ENCODE results near the gene MMP14. TPM values are rescaled to one million over a fixed set of nuclear protein-coding genes. Genes with fewer than 3 reads are reported as not detected.

MMP14 gene
- total RNA-seq, 3 donors from 2014 or later (not counting 1 experiment from before 2014, with no cell fraction given): 1.2 to 1.7 (median 1.4) TPM

DNA sequence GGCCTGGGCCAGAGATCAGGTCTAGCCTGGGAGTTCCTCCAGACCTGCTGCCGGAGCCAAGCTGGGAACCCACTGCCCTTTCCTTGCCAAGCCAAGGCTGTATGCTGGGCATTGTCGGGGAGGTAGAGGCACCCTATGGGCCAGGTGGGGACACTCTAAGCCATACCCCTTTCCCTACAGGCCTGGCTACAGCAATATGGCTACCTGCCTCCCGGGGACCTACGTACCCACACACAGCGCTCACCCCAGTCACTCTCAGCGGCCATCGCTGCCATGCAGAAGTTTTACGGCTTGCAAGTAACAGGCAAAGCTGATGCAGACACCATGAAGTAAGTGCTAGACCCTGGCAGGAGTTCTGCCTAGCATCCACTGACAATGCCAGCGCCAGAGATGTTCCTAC, 4.9 kb downstream of the MMP14 start:
- peaks cover 7 to 15% of the 10 kb centered on the region in 2 donors for H3K4me1 Mint-ChIP-seq
- H3K27ac ChIP-seq (ENCODE audit: low read length): no peak overlapping the region
- H3K36me3 Mint-ChIP-seq: no peaks in the 10 kb centered on the region
- WGBS (ENCODE audit: insufficient coverage): 95% methylated on average over 9 of the region's 9 CpGs
- TF ChIP-seq, protein P1, sequence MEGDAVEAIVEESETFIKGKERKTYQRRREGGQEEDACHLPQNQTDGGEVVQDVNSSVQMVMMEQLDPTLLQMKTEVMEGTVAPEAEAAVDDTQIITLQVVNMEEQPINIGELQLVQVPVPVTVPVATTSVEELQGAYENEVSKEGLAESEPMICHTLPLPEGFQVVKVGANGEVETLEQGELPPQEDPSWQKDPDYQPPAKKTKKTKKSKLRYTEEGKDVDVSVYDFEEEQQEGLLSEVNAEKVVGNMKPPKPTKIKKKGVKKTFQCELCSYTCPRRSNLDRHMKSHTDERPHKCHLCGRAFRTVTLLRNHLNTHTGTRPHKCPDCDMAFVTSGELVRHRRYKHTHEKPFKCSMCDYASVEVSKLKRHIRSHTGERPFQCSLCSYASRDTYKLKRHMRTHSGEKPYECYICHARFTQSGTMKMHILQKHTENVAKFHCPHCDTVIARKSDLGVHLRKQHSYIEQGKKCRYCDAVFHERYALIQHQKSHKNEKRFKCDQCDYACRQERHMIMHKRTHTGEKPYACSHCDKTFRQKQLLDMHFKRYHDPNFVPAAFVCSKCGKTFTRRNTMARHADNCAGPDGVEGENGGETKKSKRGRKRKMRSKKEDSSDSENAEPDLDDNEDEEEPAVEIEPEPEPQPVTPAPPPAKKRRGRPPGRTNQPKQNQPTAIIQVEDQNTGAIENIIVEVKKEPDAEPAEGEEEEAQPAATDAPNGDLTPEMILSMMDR (IDR thresholded peaks at IDR 0.05): no peak
- intact Hi-C loops (cut with micrococcal nuclease): no loop called here
- peaks cover 31 to 37% of the 10 kb centered on the region in 2 donors for H3K27me3 Mint-ChIP-seq (ENCODE audit: low read depth in 2 of 2)
- ATAC-seq (no peak), DNase-seq (no peak)
- no peak overlapping the region for H3K4me3 Mint-ChIP-seq
- no peak overlapping the region for H3K27ac Mint-ChIP-seq
- H3K9me3 ChIP-seq (ENCODE audit: control insufficient read depth, insufficient read depth, low read length): no peaks in the 10 kb centered on the region
- no peaks in the 10 kb centered on the region for H3K9me3 Mint-ChIP-seq
- H3K4me3 ChIP-seq (ENCODE audit: low read length): no peak overlapping the region
- peaks cover 15% of the 10 kb centered on the region for H3K4me1 ChIP-seq (ENCODE audit: control insufficient read depth, insufficient read depth, low read length)
- H3K36me3 ChIP-seq (ENCODE audit: control insufficient read depth, insufficient read depth, low read length): no peaks in the 10 kb centered on the region
- peaks cover 20% of the 10 kb centered on the region for H3K27me3 ChIP-seq (ENCODE audit: control insufficient read depth, insufficient read depth, low read length)

DNA sequence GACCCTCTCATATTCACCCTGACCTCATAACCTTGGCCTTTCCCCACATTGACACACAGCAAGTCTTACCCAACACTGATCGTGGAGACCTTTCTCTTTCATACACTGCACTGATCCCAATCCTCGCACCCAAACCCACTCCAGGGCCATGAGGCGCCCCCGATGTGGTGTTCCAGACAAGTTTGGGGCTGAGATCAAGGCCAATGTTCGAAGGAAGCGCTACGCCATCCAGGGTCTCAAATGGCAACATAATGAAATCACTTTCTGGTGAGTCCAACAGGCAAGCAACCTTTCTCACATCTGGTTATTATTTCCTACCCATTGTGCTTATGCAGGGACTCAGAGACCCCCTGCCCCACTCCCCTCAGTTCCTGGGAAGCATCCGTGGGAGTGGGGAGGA, 5.4 kb downstream of the MMP14 start:
- intact Hi-C loops (cut with micrococcal nuclease): no loop called here
- H3K27me3 Mint-ChIP-seq (ENCODE audit: low read depth in 2 of 2): peaks cover 30 to 41% of the 10 kb centered on the region in 2 donors

DNA sequence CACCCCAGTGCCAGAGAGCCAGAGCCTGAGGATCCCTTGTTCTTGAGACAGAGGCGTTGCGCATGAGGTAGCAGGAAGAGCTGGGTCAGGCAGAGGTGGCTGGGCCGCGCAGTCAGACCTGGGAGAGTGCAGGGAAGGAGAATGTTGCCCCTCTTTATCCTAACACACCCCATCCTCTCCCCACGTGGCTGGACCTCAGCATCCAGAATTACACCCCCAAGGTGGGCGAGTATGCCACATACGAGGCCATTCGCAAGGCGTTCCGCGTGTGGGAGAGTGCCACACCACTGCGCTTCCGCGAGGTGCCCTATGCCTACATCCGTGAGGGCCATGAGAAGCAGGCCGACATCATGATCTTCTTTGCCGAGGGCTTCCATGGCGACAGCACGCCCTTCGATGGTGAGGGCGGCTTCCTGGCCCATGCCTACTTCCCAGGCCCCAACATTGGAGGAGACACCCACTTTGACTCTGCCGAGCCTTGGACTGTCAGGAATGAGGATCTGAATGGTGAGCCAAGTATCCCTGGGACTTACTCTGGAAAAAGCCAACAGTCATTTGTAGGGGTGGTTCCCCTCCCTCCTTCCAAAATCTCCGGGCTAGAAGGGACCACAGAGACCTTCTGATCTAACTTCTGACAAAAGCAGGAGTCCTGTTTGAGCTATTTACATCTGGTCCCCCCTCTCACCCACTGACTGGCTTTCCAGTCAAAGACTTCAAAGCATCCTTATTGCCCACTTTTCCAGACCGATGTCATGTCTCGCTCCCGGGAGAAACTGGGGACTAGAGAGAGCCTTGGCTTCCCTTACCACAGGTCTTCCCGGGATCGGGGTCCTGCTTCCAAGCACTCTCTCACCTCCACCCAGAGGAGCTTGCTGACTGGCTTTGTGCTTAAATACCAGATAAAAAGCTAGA, 6.1 kb downstream of the MMP14 start:
- Histone ChIP-seq H3K4me3 (ENCODE audit: low read length) (no peak overlapping the region), H3K4me1 (ENCODE audit: control insufficient read depth, insufficient read depth, low read length) (peaks cover 4% of the 10 kb centered on the region), H3K27ac (ENCODE audit: low read length) (no peak overlapping the region), H3K27me3 (ENCODE audit: control insufficient read depth, insufficient read depth, low read length) (peaks cover 14% of the 10 kb centered on the region), H3K36me3 (ENCODE audit: control insufficient read depth, insufficient read depth, low read length) (no peaks in the 10 kb centered on the region), H3K9me3 (ENCODE audit: control insufficient read depth, insufficient read depth, low read length) (no peaks in the 10 kb centered on the region)
- Mint-ChIP-seq H3K36me3 (no peaks in the 10 kb centered on the region), H3K4me1 (peaks cover 0 to 9% of the 10 kb centered on the region in 2 donors), H3K27me3 (ENCODE audit: low read depth in 2 of 2) (peaks cover 24 to 38% of the 10 kb centered on the region in 2 donors), H3K27ac (no peak overlapping the region), H3K4me3 (no peak overlapping the region), H3K9me3 (no peaks in the 10 kb centered on the region)
- TF ChIP-seq, protein P1 (IDR thresholded peaks at IDR 0.05): no peak
- WGBS (ENCODE audit: insufficient coverage): 94% methylated on average over 28 of the region's 28 CpGs
- intact Hi-C loops (cut with micrococcal nuclease): no loop called here
- ATAC-seq (no peak), DNase-seq (no peak)

More for the DNA sequence above, 5.4 kb downstream of the MMP14 start:
- Histone ChIP-seq H3K9me3 (ENCODE audit: control insufficient read depth, insufficient read depth, low read length) (no peaks in the 10 kb centered on the region), H3K4me1 (ENCODE audit: control insufficient read depth, insufficient read depth, low read length) (peaks cover 10% of the 10 kb centered on the region), H3K27ac (ENCODE audit: low read length) (no peak overlapping the region), H3K36me3 (ENCODE audit: control insufficient read depth, insufficient read depth, low read length) (no peaks in the 10 kb centered on the region), H3K27me3 (ENCODE audit: control insufficient read depth, insufficient read depth, low read length) (peaks cover 19% of the 10 kb centered on the region), H3K4me3 (ENCODE audit: low read length) (no peak overlapping the region)
- whole genome bisulfite sequencing (ENCODE audit: insufficient coverage): 94% methylated on average over 8 of the region's 8 CpGs
- TF ChIP-seq, protein P1 (IDR thresholded peaks at IDR 0.05): no peak
- DNase-seq: no peak
- ATAC-seq: no peak
- H3K27ac Mint-ChIP-seq: no peak overlapping the region
- H3K4me1 Mint-ChIP-seq: peaks cover 6 to 14% of the 10 kb centered on the region in 2 donors
- no peak overlapping the region for H3K4me3 Mint-ChIP-seq
- no peaks in the 10 kb centered on the region for H3K36me3 Mint-ChIP-seq
- H3K9me3 Mint-ChIP-seq: no peaks in the 10 kb centered on the region

All from natural killer cell (primary cell).